K562 (cell line): ENCODE measurements around the gene GDF11. TPM values are rescaled to one million over a fixed set of nuclear protein-coding genes. Genes with fewer than 3 reads are reported as not detected.

Source experiments
- REST ChIP-seq, 2 experiments: fragments of 450-650 bp; formaldehyde crosslinking in 1 of 2; IDR thresholded peaks; 2 replicates each; pipeline versions ENCODE4 v1.4.0 to v1.6.1; 2014 to 2020; ENCODE audit warnings: mild to moderate bottlenecking in 2 of 2, borderline replicate concordance in 1 of 2, low read depth in 1 of 2
- polyA plus RNA-seq, 8 experiments: library from polyadenylated mRNA; depleted of rRNA in 4 of 8; stranded (reverse) in 5 of 8; unstranded in 3 of 8; fragments of >200 nt; fragmentation: Nextera tagmentation in 2 of 8; fragmentation: Illumina TruSeq in 1 of 8; extraction: Ambion mirVana in 2 of 8; extraction: Trizol in 1 of 8; gene quantifications; 2 replicates each; pipeline versions ENCODE4 v1.2.1 to v1.2.3, GENCODE V29; 2011 to 2014; ENCODE audit warnings: inconsistent platforms in 1 of 8, missing spikeins in 1 of 8
- total RNA-seq, 7 experiments: library from RNA; depleted of rRNA in 6 of 7; stranded (reverse); fragments of >200 nt in 6 of 7; fragmentation: Illumina TruSeq in 2 of 7; extraction: Trizol in 2 of 7; gene quantifications; 2 replicates each; pipeline versions ENCODE4 v1.2.1 to v1.2.3, GENCODE V29; 2011 to 2021; ENCODE audit warnings: low replicate concordance in 1 of 7

Gene GDF11
- total and polyA plus RNA-seq, 9 of the 15 experiments (the other 6 are each of a cell fraction or from before 2014, with no cell fraction given), result 1.4 to 15.7 (median 4.8) TPM

- TF ChIP-seq REST (IDR thresholded peaks at IDR 0.05; ENCODE audit: borderline replicate concordance), result no peak
- no peak for TF ChIP-seq REST (CRISPR knock-in tag; IDR thresholded peaks at IDR 0.05; ENCODE audit: low read depth)
These were observed 36.2 kb upstream of the GDF11 start (continued) for GRCh38 chr12:55706568-55707218.
